NCI-H146 (cell line): ENCODE data around the gene NOMO2.
"Not testable (repeated sequence)": the region's sequence is repeated elsewhere in the genome, so short reads cannot be mapped to it uniquely, and the experiment has no call there.

Experiments used
- DNase-seq: peaks from one replicate; lab custom pipeline; 2025; lab: John Stamatoyannopoulos, UW

NOMO2 gene, protein sequence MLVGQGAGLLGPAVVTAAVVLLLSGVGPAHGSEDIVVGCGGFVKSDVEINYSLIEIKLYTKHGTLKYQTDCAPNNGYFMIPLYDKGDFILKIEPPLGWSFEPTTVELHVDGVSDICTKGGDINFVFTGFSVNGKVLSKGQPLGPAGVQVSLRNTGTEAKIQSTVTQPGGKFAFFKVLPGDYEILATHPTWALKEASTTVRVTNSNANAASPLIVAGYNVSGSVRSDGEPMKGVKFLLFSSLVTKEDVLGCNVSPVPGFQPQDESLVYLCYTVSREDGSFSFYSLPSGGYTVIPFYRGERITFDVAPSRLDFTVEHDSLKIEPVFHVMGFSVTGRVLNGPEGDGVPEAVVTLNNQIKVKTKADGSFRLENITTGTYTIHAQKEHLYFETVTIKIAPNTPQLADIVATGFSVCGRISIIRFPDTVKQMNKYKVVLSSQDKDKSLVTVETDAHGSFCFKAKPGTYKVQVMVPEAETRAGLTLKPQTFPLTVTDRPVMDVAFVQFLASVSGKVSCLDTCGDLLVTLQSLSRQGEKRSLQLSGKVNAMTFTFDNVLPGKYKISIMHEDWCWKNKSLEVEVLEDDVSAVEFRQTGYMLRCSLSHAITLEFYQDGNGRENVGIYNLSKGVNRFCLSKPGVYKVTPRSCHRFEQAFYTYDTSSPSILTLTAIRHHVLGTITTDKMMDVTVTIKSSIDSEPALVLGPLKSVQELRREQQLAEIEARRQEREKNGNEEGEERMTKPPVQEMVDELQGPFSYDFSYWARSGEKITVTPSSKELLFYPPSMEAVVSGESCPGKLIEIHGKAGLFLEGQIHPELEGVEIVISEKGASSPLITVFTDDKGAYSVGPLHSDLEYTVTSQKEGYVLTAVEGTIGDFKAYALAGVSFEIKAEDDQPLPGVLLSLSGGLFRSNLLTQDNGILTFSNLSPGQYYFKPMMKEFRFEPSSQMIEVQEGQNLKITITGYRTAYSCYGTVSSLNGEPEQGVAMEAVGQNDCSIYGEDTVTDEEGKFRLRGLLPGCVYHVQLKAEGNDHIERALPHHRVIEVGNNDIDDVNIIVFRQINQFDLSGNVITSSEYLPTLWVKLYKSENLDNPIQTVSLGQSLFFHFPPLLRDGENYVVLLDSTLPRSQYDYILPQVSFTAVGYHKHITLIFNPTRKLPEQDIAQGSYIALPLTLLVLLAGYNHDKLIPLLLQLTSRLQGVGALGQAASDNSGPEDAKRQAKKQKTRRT

DNA sequence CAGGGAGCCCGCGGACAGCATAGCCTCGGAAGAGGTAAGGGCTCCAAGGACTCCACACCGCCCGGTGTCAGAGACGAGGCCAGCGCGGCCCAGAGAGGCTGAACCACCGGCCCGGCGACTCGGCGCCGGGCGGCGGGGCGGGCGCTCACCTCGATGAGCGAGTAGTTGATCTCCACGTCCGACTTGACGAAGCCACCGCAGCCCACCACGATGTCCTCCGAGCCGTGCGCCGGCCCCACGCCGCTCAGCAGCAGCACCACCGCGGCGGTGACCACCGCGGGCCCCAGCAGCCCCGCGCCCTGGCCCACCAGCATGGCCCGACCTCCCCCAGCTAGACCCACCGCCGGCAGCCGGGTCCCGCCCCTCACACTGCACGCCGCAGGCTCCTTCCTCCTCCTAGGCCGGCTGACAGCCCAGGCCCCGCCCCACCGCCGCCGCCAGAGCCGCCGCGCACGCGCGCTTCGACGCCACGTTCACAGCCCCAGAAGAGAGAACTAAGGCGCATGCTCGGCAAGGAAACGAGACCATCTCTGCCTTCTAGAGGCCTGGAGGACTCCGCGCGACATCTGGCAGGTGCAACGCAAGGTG, at the start of gene NOMO2:
Gene NOMO2, minus strand, starts transcription at position 371 of the 588 bp plus-strand sequence. Its CDS starts 57 bp downstream, at position 314.
- peak; percentile 26 for DNase-seq

DNA sequence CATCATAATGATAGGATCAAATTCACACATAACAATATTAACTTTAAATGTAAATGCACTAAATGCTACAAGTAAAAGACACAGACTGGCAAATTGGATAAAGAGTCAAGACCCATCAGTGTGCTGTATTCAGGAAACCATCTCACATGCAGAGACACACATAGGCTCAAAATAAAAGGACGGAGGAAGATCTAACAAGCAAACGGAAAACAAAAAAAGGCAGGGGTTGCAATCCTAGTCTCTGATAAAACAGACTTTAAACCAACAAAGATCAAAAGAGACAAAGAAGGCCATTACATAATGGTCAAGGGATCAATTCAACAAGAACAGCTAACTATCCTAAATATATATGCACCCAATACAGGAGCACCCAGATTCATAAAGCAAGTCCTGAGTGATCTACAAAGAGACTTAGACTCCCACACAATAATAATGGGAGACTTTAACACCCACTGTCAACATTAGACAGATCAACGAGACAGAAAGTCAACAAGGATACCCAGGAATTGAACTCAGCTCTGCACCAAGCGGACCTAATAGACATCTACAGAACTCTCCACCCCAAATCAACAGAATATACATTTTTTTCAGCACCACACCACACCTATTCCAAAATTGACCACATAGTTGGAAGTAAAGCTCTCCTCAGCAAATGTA, 48.4 kb upstream of the NOMO2 start:
- DNase-seq: not testable (repeated sequence)

DNA sequence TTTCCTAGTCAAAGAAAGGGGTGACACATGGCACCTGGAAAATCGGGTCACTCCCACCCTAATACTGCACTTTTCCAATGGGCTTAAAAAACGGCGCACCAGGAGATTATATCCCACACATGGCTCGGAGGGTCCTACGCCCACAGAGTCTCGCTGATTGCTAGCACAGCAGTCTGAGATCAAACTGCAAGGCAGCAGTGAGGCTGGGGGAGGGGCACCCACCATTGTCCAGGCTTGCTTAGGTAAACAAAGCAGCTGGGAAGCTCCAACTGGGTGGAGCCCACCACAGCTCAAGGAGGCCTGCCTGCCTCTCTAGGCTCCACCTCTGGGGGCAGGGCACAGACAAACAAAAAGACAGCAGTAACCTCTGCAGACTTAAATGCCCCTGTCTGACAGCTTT, 46.4 kb upstream of the NOMO2 start:
- DNase-seq: not testable (repeated sequence)

DNA sequence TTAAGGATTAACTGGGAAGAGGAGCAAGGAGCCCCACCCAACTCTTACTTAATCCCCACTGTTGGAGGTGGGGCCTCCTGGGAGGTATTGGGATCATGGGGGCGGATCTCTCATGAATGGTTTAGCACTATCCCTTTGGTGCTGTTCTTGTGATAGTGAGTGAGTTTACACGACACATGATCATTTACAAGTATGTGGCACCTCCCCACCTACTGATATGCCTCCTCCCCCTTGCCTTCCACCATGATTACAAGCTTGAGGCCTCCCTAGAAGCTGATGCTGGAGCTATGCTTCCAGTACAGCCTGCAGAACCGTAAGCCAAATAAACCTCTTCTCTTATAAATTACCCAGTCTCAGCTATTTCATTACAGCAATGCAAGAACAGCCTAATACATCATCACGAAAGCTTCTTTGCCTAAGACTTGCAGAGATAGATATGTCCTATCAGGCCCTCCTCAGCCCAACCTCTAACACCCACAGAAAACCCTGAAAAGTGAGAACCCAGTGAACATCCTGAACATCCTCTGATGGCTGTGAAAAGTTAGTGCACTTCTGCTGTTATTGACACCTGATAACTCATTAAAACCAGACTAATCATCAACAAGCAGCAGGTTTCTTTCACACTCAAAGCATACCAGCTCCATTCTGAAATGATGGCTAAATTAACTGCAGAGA, 41.8 kb upstream of the NOMO2 start:
- DNase-seq: not testable (repeated sequence)

DNA sequence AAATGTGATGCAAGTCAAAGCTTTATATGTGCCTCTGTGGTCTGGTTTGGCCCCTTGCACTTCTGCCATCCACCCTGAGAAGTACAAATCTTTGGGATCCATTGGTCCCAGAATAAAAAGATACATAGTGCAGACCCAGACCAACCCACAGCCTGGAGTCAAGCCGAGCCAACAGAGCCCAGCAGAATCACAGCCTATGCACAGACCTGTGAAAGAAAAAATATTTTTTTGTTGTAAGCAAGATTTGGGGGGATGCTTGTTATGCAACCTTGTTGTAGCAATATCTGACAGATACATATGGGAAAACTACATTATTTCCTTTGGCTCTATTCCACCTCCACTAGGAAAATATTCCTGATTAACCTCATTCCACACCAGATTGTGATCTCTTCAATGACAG, 36.7 kb upstream of the NOMO2 start:
- DNase-seq: not testable (repeated sequence)

DNA sequence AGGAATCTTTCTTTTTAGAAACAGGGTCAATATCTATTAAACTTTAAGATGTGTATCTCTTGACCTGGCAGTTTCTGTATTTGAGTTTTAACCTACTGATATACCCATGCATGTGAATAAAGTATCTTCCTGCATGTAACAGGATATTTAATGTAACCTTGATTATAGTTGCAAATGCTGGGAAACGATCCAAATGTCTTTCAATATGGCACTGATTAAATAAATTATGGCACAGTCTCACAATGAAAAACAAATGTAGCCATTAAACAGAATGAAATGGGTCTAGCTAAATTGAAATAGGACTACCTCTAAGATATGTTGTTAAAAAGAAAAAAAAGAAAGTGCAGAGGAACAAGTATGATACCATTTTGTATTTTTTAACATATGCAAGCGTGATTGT, 35.8 kb upstream of the NOMO2 start:
- DNase-seq: not testable (repeated sequence)

DNA sequence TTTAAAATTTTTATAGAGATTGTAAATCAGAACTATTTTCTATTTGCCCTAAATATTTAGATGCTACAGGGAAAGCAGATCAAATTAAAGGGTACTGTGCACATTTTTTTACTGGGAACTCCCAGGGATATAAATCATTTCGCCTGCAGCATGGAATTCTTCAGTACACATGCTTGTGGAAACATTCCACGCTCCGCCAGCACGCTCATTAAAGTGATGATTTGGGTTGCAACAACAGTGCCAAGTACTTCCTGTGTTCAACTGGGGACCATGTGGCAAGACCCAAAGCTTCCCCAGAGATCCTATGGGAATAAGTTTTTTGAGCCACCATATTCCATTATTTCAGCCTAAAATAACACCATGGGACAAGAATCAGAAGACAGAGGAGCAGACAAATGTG, 35.4 kb upstream of the NOMO2 start:
- not testable (repeated sequence) for DNase-seq

DNA sequence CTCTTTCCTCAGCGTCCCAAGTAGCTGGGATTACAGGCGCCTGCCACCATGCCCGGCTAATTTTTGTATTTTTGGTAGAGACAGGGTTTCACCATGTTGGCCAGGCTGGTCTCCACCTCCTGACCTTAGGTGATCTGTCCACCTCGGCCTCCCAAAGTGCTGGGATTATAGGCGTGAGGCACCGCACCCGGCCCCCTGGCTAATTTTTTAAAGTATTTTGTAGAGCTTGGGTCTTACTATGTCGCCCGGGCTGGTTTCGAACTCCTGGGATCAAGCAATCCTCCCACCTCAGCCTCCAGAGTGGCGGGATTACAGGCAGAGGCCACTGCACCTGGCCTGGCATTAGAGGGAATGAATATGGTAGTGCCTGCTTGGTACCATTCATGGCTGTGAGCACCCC, 33.9 kb upstream of the NOMO2 start:
- DNase-seq: not testable (repeated sequence)

DNA sequence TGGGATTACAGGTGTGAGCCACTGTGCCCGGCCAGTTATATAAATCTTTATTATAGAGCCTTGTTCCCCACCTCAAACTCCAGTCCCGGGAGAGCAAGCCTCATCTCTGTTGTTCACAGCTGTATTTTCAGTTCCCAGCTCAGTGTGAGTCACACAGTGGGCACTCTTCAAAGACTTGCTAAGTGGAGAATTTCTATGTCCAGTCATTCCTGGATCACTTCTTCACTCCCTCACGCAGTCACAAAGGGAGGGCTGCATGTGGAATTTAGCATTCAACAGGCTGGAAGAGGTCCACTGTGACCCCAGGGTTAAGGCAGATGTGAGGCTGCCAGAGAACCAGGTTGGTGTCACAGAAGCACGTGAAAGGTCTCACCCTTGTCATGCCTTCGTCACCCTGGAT, 33.0 kb upstream of the NOMO2 start:
- DNase-seq: not testable (repeated sequence)

DNA sequence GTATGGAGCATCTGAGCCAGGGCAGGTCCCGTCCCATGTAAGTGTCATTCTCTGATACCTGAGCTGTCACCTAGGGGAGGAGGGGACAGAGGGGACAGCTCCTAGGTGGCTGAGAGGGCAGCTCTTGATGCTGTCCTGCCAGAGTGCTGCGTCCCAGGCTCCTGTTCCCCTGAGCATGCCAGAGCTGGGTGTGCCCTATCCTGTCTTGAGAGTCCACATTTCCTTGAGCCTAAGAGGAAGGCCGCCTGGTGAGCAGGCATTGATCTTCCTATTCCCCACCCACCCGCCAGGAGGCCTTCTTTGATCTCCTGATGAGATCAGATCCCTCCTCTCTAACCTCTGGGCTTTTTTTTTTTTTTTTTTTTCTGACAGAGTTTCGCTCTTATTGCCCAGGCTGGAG, 32.0 kb upstream of the NOMO2 start:
- peak; percentile 21 for DNase-seq

DNA sequence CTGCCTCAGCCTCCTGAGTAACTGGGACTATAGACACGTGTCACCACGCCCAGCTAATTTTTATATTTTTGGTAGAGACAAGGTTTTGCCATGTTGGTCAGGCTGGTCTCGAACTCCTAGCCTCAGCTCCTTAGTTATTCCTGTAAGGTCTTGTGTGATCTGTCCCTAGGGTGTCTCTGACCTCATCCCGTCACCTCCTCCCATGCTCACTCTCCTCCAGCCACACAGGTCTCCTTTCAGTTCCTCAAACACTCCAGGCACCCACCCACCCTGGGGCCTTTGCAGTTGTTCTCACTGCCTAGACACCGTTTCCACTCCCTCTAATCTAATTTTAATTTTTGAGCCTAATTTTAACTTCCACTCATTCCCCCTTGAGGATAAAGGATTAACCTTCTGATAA, 31.1 kb upstream of the NOMO2 start:
- not testable (repeated sequence) for DNase-seq

DNA sequence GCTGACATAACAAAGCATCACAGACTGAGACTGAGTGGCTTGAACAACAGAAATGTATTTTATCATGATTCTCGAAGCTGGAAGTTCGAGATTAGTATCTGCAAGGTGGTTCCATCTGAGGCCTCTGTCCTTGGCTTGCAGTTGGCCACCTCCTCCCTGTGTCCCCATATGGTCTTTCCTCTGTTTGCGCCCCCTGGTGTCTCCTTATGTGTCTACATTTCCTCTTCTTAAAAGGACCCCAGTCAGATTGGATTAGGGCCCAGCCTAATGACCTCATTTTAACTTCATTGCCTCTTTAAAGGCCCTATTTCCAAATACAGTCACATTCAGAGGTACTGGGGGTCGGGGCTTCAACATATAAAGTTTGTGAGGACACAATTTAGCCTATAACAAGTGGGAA, 30.0 kb upstream of the NOMO2 start:
- DNase-seq: peak; percentile 47

DNA sequence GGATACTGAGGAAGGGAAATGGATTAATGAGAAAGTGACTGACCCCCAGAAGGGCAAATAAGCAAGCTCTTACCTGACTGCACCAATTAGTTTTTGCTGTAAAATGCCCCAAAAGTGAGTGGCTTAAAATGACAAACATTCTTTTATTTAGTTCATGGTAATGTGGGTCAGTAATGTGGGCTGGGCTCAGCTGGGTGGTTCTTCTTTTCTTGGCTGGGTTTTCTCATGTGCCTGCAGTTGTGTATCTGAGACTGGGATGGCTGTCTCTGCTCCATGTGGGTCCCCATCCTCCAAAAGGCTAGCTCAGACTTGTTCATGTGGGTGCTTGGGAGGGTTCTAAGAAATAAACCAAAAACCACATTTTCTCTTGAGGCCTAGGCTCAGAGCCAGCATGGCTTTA, 29.5 kb upstream of the NOMO2 start:
- DNase-seq: not testable (repeated sequence)

DNA sequence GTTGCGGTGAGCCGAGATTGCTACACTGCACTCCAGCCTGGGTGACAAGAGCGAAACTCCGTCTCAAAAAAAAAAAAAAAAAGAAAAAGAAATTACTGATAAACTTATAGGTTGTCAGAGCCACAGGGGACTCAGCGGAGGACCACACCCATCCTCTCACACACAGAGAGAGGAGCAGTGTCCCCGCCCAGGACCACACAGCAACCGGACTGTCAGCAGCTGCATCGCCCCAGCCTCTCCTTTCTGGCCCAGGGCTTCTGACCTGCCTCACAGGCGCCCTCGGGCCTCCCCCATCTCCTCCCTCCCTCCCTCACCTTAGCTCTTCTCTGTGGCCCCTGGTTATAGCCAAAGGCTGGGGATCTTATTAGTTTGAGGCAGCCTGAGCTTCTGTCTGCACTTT, 27.9 kb upstream of the NOMO2 start:
- DNase-seq: not testable (repeated sequence)

DNA sequence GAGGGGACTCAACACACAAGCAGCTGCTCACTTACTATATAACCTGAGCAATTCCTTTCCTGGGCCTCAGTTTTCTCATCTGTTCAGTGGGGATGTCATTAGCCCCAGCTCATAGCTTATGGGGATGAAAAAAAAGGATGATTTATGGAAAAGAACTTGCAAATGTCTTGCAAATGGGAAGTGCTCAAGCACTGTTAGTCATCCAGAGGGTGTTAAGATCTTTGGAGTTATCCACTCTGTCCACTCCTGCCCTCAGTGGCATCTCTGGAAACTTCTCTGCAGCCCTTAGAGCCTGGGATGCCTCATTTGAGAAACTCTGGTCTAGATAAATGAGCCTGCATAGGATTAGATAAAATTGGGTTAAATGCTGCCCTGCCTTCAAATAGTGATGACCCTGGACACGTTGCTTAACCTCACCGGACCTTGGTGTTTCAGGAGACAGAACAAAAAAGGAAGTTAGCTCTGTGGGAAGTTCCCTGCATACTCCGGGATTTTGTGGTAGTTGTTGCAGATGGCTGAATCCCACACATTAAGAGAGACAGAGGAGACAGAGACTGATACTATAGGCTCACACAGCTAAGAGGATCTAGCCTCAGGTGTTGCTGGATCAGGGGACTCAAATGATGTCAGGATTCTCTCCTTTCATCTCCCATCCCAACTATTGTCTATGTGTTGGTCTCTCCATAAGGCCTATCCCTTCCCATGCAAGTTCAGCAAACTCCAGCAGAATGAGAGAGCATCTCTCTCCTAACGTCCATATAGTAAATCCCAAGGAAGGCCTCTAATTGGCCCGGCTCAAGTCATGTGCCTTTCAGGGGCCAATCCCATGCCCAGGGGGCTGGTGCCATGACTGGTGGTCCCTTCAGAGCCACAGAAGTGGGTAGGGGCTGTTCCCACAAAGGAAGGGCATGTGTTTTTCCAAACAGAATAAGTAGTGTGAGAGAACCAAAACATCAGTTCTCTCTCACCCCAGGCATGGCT, 25.0 kb upstream of the NOMO2 start:
- DNase-seq: not testable (repeated sequence)

DNA sequence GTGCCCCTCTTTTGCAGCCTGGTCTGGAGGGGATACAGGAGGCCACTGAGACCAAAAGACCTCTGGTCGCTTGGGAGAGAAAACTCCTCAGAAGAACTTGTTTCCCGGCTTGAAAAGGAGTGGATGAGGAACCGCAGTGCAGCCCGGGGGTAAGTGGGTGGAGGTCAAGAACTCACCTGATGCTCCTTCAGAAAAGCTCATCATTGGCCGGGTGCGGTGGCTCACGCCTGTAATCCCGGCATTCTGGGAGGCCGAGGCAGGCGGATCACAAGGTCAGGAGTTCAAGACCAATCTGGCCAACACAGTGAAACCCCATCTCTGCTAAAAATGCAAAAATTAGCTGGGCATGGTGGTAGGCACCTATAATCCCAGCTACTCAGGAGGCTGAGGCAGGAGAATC, 23.9 kb upstream of the NOMO2 start:
- not testable (repeated sequence) for DNase-seq

DNA sequence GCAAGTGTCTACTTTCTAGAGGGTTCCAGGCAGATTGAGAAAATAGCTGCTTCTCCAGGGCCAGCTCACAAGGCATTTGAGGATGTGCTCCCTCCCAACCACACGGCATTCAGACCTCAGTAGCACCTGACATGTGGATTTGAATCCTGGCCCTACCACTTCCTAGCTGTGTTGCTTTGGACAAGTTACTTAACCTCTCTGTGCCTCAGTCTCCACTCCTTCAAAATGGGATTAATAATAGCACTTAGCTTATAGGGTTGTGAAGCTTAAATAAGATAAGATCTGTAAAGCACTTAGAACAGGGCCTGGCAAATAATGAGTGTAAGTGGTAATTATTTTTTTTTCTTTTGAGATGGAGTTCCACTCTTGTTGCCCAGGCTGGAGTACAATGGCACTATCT, 21.0 kb upstream of the NOMO2 start:
- no peak for DNase-seq

DNA sequence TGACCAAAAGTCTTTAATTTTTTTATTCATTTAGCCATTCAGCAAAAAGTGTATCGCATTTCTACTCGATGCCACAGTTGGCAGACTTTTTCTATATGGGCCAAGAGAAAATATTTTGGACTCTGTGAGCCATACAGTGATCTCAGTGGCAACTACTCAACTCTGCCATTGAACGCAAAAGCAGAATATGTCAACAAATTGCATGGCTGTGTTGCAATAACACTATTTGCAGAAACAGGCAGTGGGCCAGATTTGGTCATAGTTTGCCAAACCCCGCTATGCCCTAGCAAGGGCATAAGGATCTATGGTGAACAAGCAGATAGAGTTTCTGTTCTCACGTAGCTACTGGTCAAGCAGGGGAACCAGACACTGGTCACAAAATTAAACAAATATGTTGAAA, 18.5 kb upstream of the NOMO2 start:
- DNase-seq: not testable (repeated sequence)

DNA sequence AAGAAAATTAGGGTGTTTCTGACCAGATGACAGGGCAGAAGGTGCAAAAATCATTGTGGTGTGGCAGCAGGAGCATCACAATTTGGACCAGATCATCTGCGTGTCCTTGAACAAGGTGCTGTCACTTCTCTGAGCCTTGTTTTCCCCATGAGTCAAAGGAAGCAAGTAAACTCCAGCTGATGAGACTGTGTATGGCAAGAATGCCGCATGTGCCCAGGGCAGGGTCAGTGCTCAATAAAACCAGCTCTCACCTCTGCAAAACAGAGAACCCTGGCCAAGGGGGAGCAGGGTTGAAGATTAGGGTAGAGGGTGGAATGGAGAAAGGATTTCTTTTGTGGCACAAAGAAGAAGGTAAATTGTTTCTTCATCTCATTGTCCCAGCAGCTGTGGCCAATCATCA, 17.4 kb upstream of the NOMO2 start:
- DNase-seq: not testable (repeated sequence)
